GM19099 (cell line): ENCODE measurements around the gene RAB20.

ENCODE experiments used
- POLR2A ChIP-seq: IDR thresholded peaks from 3 replicates; pipeline ENCODE4 v1.6.1; 2011; ENCODE audit warnings: low read depth; ENCODE audit not compliant: insufficient read length; ENCODE audit errors: extremely low read depth

The RAB20 gene

GRCh38 chr13:110484290-110485048 lies 77.1 kb downstream of the RAB20 start:
- TF ChIP-seq POLR2A, result no peak

DNA sequence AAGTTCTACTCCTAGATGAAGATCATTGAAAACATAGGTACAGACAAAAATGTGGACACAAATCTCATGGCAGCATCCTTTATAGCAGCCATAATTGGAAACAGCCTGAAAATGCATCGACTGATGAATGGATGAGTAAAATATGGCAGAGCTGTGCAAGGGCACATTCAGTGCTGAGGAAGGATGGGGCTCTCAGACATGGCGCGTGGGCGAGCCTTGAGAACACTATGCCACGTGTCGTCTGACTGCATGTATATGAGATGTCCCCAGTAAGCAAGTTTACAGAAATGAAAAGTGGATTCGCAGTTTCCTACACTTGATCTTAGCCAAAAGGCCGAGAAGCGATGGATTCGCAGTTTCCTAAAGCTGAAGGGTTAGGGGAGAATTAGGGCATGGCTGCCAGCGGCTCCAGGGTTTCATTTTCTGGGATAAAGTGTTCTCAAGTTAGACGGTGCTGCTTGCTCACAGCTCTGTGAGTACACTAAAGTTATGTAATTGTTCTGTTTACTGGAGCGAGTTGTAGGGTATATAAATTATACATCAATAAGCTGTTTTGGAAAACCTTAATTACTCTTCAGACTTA lies 78.0 kb downstream of the RAB20 start:
- no peak for TF ChIP-seq POLR2A

DNA sequence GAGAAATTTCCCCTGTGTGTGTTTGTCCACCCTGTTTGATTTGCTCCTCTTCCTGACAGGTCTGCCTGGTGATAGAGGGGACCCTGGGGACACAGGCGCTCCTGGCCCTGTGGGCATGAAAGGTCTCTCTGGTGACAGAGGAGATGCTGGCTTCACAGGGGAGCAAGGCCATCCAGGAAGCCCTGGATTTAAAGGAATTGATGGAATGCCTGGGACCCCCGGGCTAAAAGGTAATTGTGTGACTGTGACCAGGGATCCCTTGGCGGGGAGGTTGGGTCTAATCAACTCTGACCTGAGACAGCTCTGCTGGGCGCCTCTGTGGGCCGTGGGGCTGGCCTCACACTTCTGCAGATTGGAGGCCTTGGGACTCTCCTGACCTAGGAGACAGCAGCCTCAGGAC lies 81.4 kb downstream of the RAB20 start:
- no peak for TF ChIP-seq POLR2A

GRCh38 chr13:110479648-110480047 lies 81.9 kb downstream of the RAB20 start:
- no peak for TF ChIP-seq POLR2A

DNA sequence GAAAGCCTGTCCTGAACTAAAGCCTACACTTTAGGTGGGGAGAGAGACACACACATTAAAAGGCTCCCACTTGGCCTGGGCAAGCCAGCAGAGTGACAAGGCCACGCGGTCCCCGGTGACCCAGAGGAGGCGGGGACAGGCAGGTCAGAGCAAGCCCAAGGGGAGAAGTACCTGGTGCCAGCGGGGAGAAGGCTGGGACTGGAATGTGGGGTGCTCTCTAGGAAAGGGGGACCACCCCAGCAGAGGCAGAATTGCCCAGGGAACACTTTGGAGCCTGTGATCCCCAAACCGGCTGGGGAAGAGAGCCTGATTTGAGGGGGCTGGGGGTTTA lies 82.3 kb downstream of the RAB20 start:
- no peak for TF ChIP-seq POLR2A

GRCh38 chr13:110478405-110479214 lies 82.9 kb downstream of the RAB20 start:
- TF ChIP-seq POLR2A, result no peak

GRCh38 chr13:110477706-110478245 lies 83.7 kb downstream of the RAB20 start:
- no peak for TF ChIP-seq POLR2A

GRCh38 chr13:110476220-110476617 lies 85.3 kb downstream of the RAB20 start:
- no peak for TF ChIP-seq POLR2A

DNA sequence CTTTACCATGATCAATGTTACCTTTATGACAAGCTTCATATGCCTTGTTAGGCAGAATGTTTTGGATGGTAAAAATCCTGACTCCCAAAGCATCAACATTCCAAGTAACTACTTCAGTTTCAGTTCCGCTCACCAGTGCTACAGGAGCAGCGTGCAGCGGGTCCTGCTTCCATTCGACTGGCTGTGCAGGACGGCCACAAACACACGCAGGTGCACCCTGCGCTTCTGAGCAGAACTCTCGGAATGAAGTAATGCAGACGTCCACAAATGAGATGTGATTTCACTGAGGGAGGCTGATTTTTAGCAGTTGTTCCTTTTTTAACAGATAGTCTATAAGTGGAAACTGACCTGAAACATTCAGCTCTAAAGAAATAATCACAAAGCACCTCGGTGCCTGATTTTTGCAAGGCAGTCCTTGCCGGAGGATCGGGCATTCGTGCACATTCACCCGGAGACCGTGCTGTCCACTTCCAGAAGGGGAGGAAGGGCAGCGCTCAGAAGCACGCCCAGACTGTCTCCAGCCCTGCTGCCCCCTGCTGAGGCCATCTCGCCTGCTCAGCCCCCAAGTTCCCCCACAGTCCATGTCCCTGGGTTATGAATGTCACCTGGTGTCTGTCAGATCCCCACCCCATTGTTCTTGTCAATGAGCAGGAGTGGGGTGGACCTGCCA lies 85.8 kb downstream of the RAB20 start:
- no peak for TF ChIP-seq POLR2A

- TF ChIP-seq POLR2A, result no peak
Observed at GRCh38 chr13:110475117-110475516, 86.4 kb downstream of the RAB20 start.

- TF ChIP-seq POLR2A, result no peak
Observed at GRCh38 chr13:110474713-110475112, 86.8 kb downstream of the RAB20 start.
